T-helper 1 cell treated with Interleukin-12 subunit alpha and Interleukin-12 subunit beta and Interleukin-4 antibody, amounts not matched to agents 30 ng/mL and 1 ng/mL, for 36 hours (primary cell): ENCODE results near the gene BARHL2. TPM values are rescaled to one million over a fixed set of nuclear protein-coding genes. Genes with fewer than 3 reads are reported as not detected.

Source experiments
- intact Hi-C: fragments of 100-400 bp; cut with micrococcal nuclease; formaldehyde crosslinking; loops from one replicate; pipeline ENCODE4 v1.15.1; 2024
- total RNA-seq: library from RNA; stranded (reverse); gene quantifications from 2 replicates; pipeline ENCODE4 v1.2.3, GENCODE V29; 2022

The BARHL2 gene
- total RNA-seq, 1 donor from 2014 or later: not detected

DNA sequence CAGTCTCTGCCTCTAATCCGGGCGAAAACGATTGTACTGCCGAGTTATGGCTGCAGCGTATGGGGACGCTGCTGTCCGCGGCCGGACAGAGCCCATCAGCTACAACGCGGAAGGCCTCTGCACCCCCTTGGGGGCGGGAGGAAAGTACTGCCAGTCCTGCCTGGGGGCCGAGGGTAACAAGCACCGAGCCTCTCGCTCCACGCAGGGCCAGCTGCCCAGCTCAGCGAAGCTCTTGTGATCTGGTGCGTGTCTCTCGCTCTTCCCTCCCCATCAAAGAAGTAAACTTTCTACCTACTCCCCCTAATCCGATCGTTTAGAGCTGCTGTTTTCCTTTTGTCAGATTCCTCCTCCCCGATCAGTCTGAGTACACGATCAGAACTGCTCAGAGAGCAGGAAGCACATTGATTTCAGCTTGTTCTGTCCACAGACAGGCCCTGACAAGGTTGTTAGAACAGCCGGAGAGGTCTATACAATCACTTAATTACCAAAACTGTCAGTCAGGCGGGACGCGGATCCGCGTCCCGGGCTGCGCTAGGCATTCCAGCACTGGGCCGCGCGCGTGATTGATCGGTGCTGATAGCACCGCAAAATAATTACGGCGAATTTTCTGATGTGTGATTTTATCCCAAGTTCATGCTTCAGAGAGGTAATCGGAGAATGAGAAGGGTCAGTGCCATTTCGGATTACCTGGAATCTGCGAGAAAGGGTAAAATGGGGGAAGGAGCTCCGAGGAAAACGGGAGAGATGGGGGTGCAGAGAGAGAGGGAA is 8.7 kb upstream of the BARHL2 start:
- intact Hi-C loops: loop anchor here (1.0 kb wide), 1 partner anchor 19 kb away; no protein-coding TSS in a partner anchor

DNA sequence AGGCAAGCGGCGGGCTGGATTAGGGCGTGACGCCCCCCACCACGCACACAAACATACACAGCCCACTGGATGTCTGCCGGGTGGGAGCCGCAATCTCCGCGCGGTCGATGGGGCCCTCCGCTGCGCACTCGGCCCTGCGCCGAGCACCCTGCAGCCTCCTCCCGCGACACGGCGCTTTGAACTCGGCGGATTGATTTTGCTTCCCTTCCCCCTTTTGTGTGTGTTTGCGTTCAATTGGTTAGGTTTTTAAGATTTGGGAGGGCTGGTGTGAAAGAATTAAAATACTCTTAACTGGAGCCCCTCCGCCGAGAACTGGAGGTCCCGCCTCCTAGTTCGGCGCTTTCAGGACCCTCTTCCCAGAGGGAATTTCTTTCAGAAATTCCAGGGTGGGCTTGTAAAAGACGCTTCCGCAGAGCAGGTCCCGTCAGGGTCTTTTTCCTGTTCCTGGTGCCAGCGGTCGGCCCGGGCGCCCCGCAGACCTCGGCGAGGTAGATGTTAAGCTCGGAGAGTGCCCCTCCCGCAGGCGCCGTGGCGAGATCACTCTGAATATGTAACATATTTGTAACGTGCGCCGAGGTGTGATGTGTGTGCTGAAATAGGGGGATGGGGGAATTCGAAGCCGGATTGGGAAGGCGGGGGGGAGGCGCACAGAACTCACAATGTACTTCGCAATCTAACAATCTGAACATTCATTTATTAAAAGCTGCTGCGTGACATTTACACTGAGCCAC is 8.0 kb upstream of the BARHL2 start:
- intact Hi-C loops: no loop called here

- intact Hi-C loops: no loop called here
These were observed 7.3 kb upstream of the BARHL2 start for GRCh38 chr1:90724361-90724760.

GRCh38 chr1:90723590-90724108 is 6.5 kb upstream of the BARHL2 start:
- intact Hi-C loops: no loop called here

DNA sequence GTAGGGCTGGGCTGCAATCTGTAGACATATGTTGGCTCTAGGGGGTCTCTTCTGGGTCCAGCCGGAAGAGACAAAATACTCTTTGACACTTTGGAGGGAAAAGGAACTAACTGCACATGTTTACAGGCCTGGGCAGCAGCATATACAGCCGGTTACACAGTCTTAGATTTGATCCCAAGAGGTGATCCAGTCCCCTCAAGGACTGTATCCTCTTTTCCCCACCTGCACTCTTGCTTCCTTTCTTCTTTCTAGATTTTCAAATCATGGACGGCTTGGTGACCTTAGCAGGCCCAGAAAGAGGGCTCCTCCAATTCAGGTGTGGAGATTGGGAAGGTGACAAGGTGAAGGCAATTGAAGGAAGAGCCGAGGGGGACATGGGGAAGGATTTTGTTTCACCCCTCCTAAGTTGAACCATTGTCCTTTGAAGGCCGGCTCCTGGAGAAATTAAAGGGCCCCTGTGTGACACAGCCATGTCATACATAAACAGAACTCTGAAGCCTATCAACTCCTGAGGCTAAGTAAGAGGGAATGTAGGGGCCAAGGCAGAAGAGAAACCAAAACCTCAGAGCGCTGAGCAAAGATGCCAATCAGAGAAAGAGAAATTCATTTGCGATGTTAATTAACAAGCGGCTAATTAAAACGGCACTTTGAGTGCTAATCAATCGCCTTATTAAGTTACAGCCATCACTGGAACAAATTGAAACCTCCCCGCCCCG is 5.9 kb upstream of the BARHL2 start:
- intact Hi-C loops: no loop called here

GRCh38 chr1:90721210-90722194 is 4.4 kb upstream of the BARHL2 start:
- intact Hi-C loops: loop anchor here (1.0 to 2.0 kb wide), 6 partner anchors 9 to 444 kb away; no protein-coding TSS in a partner anchor

DNA sequence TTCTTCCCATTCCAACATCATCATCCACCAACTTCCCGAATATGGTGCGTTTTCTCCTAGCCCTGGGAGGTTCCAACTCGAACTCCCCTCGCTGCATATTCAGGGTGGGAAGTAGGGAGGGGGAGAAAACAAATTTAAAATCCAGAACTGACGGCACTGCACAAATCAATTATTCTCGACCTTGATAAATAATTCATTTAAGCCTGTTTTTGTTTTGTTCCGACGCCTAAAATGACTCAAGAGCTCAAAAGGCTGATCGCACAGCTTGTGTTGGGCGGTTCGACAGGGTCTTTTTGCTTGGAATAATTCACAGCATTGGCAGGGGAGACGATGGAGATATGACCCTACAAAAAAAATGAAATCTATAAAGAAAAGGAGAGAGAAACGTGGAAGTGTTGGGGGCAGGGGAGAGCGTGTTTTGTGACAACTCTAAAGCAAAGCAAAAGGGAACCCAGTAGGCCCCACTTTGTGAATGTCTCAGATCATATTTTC is 3.1 kb upstream of the BARHL2 start:
- intact Hi-C loops: loop anchor here (2.0 kb wide), 1 partner anchor 117 kb away; no protein-coding TSS in a partner anchor

- intact Hi-C loops: loop anchor here (2.0 kb wide), 1 partner anchor 117 kb away; no protein-coding TSS in a partner anchor
These were observed 2.4 kb upstream of the BARHL2 start for GRCh38 chr1:90719330-90720144.

GRCh38 chr1:90718411-90719329 is 1.6 kb upstream of the BARHL2 start:
- intact Hi-C loops: no loop called here

DNA sequence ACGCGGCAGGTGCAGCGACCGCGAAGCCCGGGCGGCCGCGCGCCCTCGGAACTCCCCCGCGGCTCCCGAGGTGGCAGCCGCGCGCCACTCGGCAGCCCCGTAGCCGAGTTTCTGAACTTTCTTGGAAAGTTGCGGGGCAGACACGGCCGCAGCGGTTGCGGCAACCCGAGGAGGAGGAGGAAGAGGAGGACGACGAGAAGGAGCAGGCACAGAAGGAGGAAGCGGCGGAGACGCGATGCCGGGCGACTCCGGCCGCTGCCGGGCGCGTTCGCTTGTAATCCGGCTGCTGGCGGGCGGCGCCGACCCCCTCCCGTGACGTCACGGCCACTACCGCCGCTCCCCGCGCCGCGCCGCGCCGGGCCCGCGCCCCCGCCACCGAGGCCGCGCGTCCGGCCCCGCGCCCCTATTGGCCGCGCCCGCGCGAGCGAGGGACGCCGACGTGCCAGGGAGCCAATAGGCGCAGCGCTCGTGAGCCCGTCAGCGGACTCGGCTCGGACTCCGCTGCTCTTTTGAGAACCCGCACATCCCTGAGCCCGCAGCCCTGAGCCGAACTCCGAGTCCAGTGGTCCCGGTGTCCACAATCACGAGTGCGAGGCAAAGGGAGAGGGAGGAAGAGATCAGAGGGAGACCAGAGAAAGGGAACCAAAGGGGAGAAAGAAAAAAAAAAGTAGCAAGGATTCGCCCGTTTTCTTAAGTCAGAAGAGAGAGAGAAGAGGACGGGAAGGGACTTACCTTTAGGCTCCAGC is 736 bp upstream of the BARHL2 start:
- intact Hi-C loops: loop anchor here (2.0 kb wide), 1 partner anchor 13 kb away; no protein-coding TSS in a partner anchor

- intact Hi-C loops: loop anchor here (2.0 kb wide), 1 partner anchor 13 kb away; no protein-coding TSS in a partner anchor
These were observed 208 bp upstream of the BARHL2 start for GRCh38 chr1:90717356-90717664.

GRCh38 chr1:90716243-90716551 is 905 bp downstream of the BARHL2 start:
- intact Hi-C loops: loop anchor here (2.0 kb wide), 1 partner anchor 15 kb away; no protein-coding TSS in a partner anchor

GRCh38 chr1:90715309-90715708 is 1.8 kb downstream of the BARHL2 start:
- intact Hi-C loops: no loop called here

DNA sequence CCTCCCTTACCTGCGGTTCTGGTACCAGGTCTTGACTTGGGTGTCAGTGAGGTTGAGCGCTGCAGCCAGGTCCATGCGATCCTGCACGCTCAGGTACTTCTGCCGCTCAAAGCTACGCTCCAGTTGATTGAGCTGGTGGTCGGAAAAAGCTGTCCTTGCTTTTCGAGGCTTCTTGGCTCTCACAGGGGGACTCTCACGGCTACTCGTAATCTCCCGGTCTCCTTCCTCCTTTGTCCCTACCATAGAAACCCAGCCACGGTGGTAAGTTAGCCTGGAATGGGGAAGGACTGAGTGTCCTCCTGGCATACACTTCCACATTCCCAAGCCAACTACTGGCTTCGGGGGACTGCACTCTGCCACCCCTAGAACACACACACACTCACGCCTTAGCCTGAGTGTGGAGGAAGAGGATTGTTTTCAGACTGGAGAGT is 2.6 kb downstream of the BARHL2 start:
- intact Hi-C loops: no loop called here

DNA sequence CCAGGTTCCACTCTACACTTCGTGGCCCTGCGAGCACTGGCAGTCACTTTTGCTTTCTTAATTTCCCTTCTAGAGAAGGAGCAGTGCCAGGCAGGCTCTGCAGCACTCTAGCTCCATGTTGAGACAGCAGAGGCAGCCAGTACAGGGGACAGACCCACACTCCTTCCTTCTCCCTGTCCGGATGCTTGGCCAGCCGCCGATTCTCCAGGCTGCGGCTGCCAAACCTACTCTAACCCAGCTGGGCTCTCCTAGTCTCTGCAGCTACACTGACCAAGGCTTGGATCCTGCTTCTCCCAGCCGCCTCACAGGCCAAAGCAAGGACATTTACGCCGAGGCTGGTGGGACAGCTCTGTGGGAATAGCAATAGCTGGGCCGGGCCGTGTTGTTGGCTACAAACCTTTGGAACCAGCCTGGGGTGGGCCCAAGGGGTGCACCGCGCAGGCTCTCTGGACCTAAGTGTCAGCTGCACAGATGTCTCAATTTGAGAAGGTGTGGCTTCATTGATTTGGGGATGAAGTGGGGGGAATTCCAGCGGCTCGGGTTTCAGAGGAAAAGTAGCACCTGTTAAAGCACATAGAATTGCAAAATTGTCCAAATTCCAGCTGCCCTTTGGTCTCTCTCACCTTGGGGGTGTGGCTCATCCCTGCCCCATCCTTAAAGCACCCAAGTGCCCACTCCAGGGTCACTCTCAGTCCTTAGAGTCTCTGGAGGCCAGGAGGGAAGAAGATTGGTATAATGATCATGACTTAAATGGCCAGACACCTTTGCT is 3.2 kb downstream of the BARHL2 start:
- intact Hi-C loops: no loop called here

DNA sequence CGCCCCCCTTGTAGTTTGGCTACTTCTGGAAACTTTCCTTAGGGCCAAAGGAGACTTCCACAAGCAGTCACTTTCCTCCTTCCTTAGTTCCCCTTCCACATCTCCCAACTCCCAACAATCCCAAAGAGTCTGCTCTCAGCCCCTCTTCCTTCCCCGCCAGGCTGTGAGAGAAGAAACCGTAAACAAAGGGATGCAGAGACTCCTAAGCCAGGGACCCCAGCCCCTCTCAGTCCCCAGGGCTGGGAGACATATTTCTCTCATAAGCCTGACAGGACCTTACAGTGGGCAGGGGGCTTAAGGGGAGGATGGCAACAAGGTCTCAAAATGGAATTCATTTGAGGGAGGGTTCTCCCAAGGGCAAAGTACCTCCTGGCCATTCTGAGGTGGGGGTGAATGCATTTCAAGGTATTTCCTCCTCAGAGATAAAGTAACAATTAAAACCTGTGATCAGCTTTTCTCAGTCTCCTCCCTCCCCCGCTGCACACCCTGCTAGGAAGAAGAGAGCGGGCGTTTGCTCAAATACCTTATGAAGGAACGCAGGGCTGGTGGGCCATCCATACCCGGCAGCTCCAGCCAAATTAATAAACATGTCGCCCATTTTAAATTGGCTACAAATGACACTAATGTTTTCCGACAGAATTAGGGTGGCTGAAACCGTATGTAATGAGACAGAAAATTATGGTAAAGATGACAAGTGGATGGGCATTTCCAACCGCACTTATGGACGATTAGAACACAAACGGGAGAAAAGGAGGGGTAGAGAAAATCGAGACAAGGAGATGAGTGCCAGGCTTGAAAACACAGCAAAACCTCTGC is 4.0 kb downstream of the BARHL2 start:
- intact Hi-C loops: no loop called here
